WTC11 (cell line): ENCODE results near the gene SYPL1. TPM values are rescaled to one million over a fixed set of nuclear protein-coding genes. Genes with fewer than 3 reads are reported as not detected.

Source experiments
- ATAC-seq: fragments of 200-7000 bp; cut with Tn5 transposase; 2 replicates; pipeline ENCODE4 v1.10.0; 2021; ENCODE audit warnings: mild to moderate bottlenecking, moderate library complexity
- Bru-seq: library from RNA; stranded (reverse); fragments of 400-500 nt; gene quantifications from one replicate; lab custom pipeline; 2021; lab: Mats Ljungman, UMichigan
- CTCF ChIA-PET: fragments of 300-600 bp; sonication (Branson Sonifier 250); formaldehyde crosslinking; loops from one replicate; lab custom pipeline; 2021; ENCODE audit warnings: antibody characterized with exemption; lab: Charles Lee
- POLR2A ChIA-PET: fragments of 350-600 bp; sonication (Branson Sonifier 250); formaldehyde crosslinking; loops from one replicate; lab custom pipeline; 2021; ENCODE audit warnings: antibody characterized with exemption; lab: Charles Lee
- DNase-seq: peaks from one replicate; pipeline ENCODE4 v3.0.0; 2021; ENCODE audit warnings: low spot score
- H3K27ac Mint-ChIP-seq: 2 replicates; pipeline ENCODE4 v1.8.0; 2021; ENCODE audit warnings: mixed read lengths
- H3K27me3 Mint-ChIP-seq: 2 replicates; pipeline ENCODE4 v1.8.0; 2021; ENCODE audit warnings: low read depth, mild to moderate bottlenecking, moderate library complexity, mixed read lengths
- H3K36me3 Mint-ChIP-seq: 2 replicates; pipeline ENCODE4 v1.8.0; 2021; ENCODE audit warnings: mixed read lengths
- H3K4me1 Mint-ChIP-seq: 2 replicates; pipeline ENCODE4 v1.8.0; 2022; ENCODE audit warnings: mixed read lengths
- H3K4me3 Mint-ChIP-seq: 2 replicates; pipeline ENCODE4 v1.8.0; 2021; ENCODE audit warnings: mild to moderate bottlenecking, moderate library complexity, mixed read lengths
- H3K9me3 Mint-ChIP-seq: 2 replicates; pipeline ENCODE4 v1.8.0; 2021; ENCODE audit warnings: mixed read lengths
- ARID4B ChIP-seq: sonication (generic); formaldehyde crosslinking; IDR thresholded peaks from 2 replicates; pipeline ENCODE4 v1.8.0; 2023; ENCODE audit warnings: missing genetic modification reagents, mild to moderate bottlenecking, borderline replicate concordance
- CREM ChIP-seq: sonication (generic); formaldehyde crosslinking; IDR thresholded peaks from 2 replicates; pipeline ENCODE4 v1.8.1; 2022; ENCODE audit warnings: mild to moderate bottlenecking, missing genetic modification reagents, moderate library complexity
- E2F5 ChIP-seq: sonication (generic); formaldehyde crosslinking; IDR thresholded peaks from 2 replicates; pipeline ENCODE4 v1.8.1; 2022; ENCODE audit warnings: mild to moderate bottlenecking, moderate library complexity, missing genetic modification reagents
- FOXP1 ChIP-seq: sonication (generic); formaldehyde crosslinking; IDR thresholded peaks from 2 replicates; pipeline ENCODE4 v1.8.0; 2022; ENCODE audit warnings: missing genetic modification reagents, mild to moderate bottlenecking, moderate library complexity, borderline replicate concordance
- JUN ChIP-seq: sonication (generic); formaldehyde crosslinking; IDR thresholded peaks from 2 replicates; pipeline ENCODE4 v1.8.0; 2023; ENCODE audit warnings: mild to moderate bottlenecking, missing genetic modification reagents
- MAX ChIP-seq: sonication (generic); formaldehyde crosslinking; IDR thresholded peaks from 2 replicates; pipeline ENCODE4 v1.8.0; 2022; ENCODE audit warnings: mild to moderate bottlenecking, missing genetic modification reagents
- MLX ChIP-seq: sonication (generic); formaldehyde crosslinking; IDR thresholded peaks from 2 replicates; pipeline ENCODE4 v1.8.1; 2023; ENCODE audit warnings: mild to moderate bottlenecking, missing genetic modification reagents, moderate library complexity
- NFYB ChIP-seq: sonication (generic); formaldehyde crosslinking; conservative IDR thresholded peaks from 2 replicates; pipeline ENCODE4 v1.8.0; 2022; ENCODE audit warnings: low read depth, missing genetic modification reagents
- OVOL2 ChIP-seq: fragments of 250-450 bp; sonication (Bioruptor Pico); IDR thresholded peaks from 2 replicates; pipeline ENCODE4 v1.9.0; 2021; ENCODE audit warnings: mild to moderate bottlenecking, borderline replicate concordance
- PREB ChIP-seq: sonication (generic); formaldehyde crosslinking; IDR thresholded peaks from 2 replicates; pipeline ENCODE4 v1.8.1; 2022; ENCODE audit warnings: mild to moderate bottlenecking, missing genetic modification reagents, moderate library complexity, borderline replicate concordance
- PRRX2 ChIP-seq: fragments of 250-450 bp; sonication (Bioruptor Pico); IDR thresholded peaks from 2 replicates; pipeline ENCODE4 v1.8.0; 2021; ENCODE audit warnings: mild to moderate bottlenecking
- SOX15 ChIP-seq: fragments of 250-450 bp; sonication (Bioruptor Pico); IDR thresholded peaks from 2 replicates; pipeline ENCODE4 v1.9.0; 2021; ENCODE audit warnings: mild to moderate bottlenecking
- SP1 ChIP-seq: sonication (generic); formaldehyde crosslinking; conservative IDR thresholded peaks from 2 replicates; pipeline ENCODE4 v1.8.1; 2022; ENCODE audit warnings: missing genetic modification reagents
- TEAD4 ChIP-seq: sonication (generic); formaldehyde crosslinking; IDR thresholded peaks from 2 replicates; pipeline ENCODE4 v1.8.0; 2022; ENCODE audit warnings: mild to moderate bottlenecking, missing genetic modification reagents
- ZNF232 ChIP-seq: sonication (generic); formaldehyde crosslinking; IDR thresholded peaks from 2 replicates; pipeline ENCODE4 v1.8.0; 2022; ENCODE audit warnings: mild to moderate bottlenecking, missing genetic modification reagents
- ZNF396 ChIP-seq: fragments of 250-450 bp; sonication (Bioruptor Pico); IDR thresholded peaks from 2 replicates; pipeline ENCODE4 v1.8.0; 2021; ENCODE audit warnings: mild to moderate bottlenecking, moderate library complexity, borderline replicate concordance
- long read RNA-seq, 3 experiments: library from RNA in 1 of 3; library from capped mRNA in 1 of 3; library from polyadenylated mRNA in 1 of 3; unstranded in 2 of 3; stranded (forward) in 1 of 3; transcript quantifications; one replicate each; pipeline ENCODE4 v2.0.0, GENCODE V29; 2021
- total RNA-seq: library from RNA; stranded (reverse); gene quantifications from 3 replicates; pipeline ENCODE4 v1.2.3, GENCODE V29; 2021

Gene SYPL1
- total RNA-seq (48.5 to 54.8 TPM (median 49.6 TPM) in 3 replicates), Bru-seq, nascent RNA (percentile 90 among the genes with signal in this experiment)
- long read RNA-seq, experiment 1, transcript SYPL1-202 (5 exons, 2,151 nt), result major isoform, 236 of 259 reads
- long read RNA-seq, experiment 1, partial matches to known transcripts, result 5 of 259 reads
- long read RNA-seq, experiment 1, other reads (novel, unspliced or antisense), result 15 of 259 reads
- long read RNA-seq, experiment 2, transcript SYPL1-202 (5 exons, 2,151 nt), result major isoform, 74 of 116 reads
- long read RNA-seq, experiment 2, partial matches to known transcripts, result 6 of 116 reads
- long read RNA-seq, experiment 2, other reads (novel, unspliced or antisense), result 32 of 116 reads
- long read RNA-seq, experiment 3, transcript SYPL1-202 (5 exons, 2,151 nt), result major isoform, 286 of 306 reads
- long read RNA-seq, experiment 3, partial matches to known transcripts, result 8 of 306 reads
- long read RNA-seq, experiment 3, other reads (novel, unspliced or antisense), result 8 of 306 reads

GRCh38 chr7:106112118-106112971, at the start of gene SYPL1:
TSS of gene SYPL1 (minus strand) at chr7:106112312. CDS start at chr7:106112208, 104 bp downstream.
- peak; percentile 7; the same call in 1 of the 2 replicates for TF ChIP-seq JUN (CRISPR knock-in tag)
- TF ChIP-seq CREM (CRISPR knock-in tag), result no peak
- peak; percentile 34; the same call in 1 of the 2 replicates for TF ChIP-seq E2F5 (CRISPR knock-in tag)
- TF ChIP-seq MAX (CRISPR knock-in tag), result peak; percentile 39; the same call in 1 of the 2 replicates
- no peak for TF ChIP-seq MLX (CRISPR knock-in tag)
- TF ChIP-seq PRRX2 (CRISPR knock-in tag), result no peak
- TF ChIP-seq NFYB (CRISPR knock-in tag), result no peak
- TF ChIP-seq SOX15 (CRISPR knock-in tag), result no peak
- TF ChIP-seq ZNF232 (CRISPR knock-in tag), result 0 out of 2 replicates have a peak, but pooled peaks have one; percentile 4
- TF ChIP-seq OVOL2 (CRISPR knock-in tag), result no peak
- TF ChIP-seq TEAD4 (CRISPR knock-in tag), result no peak
- TF ChIP-seq SP1 (CRISPR knock-in tag), result peak; percentile 98
- peak; percentile 35; the same call in 1 of the 2 replicates for TF ChIP-seq ARID4B (CRISPR knock-in tag)
- TF ChIP-seq ZNF396 (CRISPR knock-in tag), result no peak
- no peak for TF ChIP-seq PREB (CRISPR knock-in tag)
- TF ChIP-seq FOXP1 (CRISPR knock-in tag), result 0 out of 2 replicates have a peak, but pooled peaks have one; percentile 12
- peak; percentile 91 for DNase-seq
- ATAC-seq, result peak; percentile 91
- ChIA-PET POLR2A (interaction anchor here (0.5 to 2.0 kb wide), 3 partner anchors 19 to 334 kb away, joined by 3 to 8 read pairs (median 3); no protein-coding TSS in a partner anchor), CTCF (interaction anchor here (0.6 to 3.1 kb wide), 19 partner anchors 9 to 1767 kb away, joined by 3 to 12 read pairs (median 4); partner anchors contain the start of gene EFCAB10)
- H3K36me3 Mint-ChIP-seq, result no peaks in the 10 kb centered on the region
- peaks cover 42% of the 10 kb centered on the region for H3K4me1 Mint-ChIP-seq
- peak within 1 kb of the TSS; percentile 91 for H3K27ac Mint-ChIP-seq
- peak within 1 kb of the TSS; percentile 77 for H3K4me3 Mint-ChIP-seq
- no peaks in the 10 kb centered on the region for H3K27me3 Mint-ChIP-seq
- H3K9me3 Mint-ChIP-seq, result no peaks in the 10 kb centered on the region
